VCaP (cell line): ENCODE data around the gene PITPNC1.
"Not testable (repeated sequence)": the region's sequence is repeated elsewhere in the genome, so short reads cannot be mapped to it uniquely, and the experiment has no call there.

ENCODE experiments used
- H3K27ac ChIP-seq: fragments of 450-650 bp; 2 replicates; pipeline ENCODE4 v1.5.1; 2017
- TF ChIP-seq, protein P1 (sequence below): fragments of 450-650 bp; conservative IDR thresholded peaks from 2 replicates; pipeline ENCODE4 v1.5.1; 2017; ENCODE audit warnings: mild to moderate bottlenecking, moderate library complexity

The PITPNC1 gene

DNA sequence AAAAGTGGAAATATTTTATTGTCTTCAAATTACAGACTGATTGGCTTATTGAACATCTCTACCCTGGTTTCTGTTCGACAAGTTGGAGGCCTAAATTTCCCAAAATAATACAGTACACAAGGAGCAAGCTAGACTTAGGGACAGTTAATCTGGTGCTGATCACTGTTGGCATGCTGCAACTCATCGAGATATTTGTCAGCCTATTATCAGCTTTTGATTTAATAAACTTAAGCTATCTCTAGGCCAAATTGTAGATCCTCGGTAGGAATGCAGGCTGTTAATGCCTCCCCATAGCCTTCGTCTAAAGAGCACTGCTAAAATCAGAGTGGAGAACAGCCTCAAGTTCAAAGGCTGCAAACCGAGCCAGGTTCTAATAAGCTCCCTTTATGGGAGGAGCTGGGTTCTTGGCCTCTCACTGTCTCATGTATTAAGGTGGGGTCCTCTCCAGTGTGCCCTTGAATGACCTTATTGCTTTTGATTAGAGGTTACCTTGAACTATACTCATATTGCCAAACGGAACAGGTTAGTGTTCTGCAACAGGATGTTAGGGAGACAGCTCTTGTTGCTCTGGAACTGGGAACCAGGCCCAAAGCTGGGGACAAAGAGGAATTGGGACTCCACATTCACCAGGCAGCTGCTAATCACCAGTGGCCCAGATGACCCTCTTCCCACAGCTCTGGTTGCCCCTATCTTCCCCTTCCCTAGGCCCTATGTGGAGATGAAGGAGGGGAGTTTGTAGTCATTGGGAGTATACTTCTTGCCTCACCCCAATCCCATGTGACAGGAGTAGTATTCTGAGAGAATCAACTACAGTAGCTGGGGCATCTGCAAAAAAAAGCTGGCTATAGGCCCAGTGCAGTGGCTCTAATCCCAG lies 271.2 kb downstream of the PITPNC1 start:
- H3K27ac ChIP-seq: no peak overlapping the region
- TF ChIP-seq, protein P1, sequence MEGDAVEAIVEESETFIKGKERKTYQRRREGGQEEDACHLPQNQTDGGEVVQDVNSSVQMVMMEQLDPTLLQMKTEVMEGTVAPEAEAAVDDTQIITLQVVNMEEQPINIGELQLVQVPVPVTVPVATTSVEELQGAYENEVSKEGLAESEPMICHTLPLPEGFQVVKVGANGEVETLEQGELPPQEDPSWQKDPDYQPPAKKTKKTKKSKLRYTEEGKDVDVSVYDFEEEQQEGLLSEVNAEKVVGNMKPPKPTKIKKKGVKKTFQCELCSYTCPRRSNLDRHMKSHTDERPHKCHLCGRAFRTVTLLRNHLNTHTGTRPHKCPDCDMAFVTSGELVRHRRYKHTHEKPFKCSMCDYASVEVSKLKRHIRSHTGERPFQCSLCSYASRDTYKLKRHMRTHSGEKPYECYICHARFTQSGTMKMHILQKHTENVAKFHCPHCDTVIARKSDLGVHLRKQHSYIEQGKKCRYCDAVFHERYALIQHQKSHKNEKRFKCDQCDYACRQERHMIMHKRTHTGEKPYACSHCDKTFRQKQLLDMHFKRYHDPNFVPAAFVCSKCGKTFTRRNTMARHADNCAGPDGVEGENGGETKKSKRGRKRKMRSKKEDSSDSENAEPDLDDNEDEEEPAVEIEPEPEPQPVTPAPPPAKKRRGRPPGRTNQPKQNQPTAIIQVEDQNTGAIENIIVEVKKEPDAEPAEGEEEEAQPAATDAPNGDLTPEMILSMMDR: no peak

DNA sequence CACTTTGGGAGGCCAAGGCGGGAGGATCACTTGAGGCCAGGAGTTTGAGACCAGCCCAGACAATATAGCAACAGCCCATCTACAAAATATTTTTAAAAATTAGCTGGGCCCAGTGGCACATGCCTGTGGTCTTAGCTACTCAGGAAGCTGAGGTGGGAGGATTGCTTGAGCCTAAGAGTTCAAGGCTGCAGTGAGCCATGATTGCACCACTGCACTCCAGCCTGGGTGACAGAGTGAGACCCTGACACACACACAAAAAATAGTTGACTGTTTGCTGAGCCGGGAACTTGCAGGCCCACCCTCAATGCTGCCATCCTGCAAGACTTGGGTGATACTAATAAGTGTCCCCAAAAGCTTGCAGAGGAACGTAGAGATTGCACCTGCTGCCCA lies 271.8 kb downstream of the PITPNC1 start:
- not testable (repeated sequence) for H3K27ac ChIP-seq

GRCh38 chr17:67649891-67650290 lies 272.8 kb downstream of the PITPNC1 start:
- TF ChIP-seq, protein P1: no peak
- H3K27ac ChIP-seq: no peak overlapping the region

DNA sequence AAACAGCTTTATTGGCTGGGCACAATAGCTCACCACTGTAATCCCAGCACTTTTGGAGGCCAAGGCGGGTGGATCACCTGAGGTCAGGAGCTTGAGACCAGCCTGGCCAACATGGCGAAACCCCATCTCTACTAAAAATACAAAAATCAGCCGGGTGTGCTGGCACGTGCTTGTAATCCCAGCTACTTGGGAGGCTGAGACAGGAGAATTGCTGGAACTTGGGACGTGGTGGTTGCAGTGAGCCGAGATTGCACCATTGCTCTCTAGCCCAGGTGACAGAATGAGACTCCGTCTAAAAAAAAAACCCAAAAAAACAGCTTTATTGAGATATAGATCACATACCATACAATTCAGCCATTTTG lies 274.1 kb downstream of the PITPNC1 start:
- not testable (repeated sequence) for H3K27ac ChIP-seq

- TF ChIP-seq, protein P1: no peak
- H3K27ac ChIP-seq: no peak overlapping the region
Measured at GRCh38 chr17:67652433-67652832, 275.4 kb downstream of the PITPNC1 start.

DNA sequence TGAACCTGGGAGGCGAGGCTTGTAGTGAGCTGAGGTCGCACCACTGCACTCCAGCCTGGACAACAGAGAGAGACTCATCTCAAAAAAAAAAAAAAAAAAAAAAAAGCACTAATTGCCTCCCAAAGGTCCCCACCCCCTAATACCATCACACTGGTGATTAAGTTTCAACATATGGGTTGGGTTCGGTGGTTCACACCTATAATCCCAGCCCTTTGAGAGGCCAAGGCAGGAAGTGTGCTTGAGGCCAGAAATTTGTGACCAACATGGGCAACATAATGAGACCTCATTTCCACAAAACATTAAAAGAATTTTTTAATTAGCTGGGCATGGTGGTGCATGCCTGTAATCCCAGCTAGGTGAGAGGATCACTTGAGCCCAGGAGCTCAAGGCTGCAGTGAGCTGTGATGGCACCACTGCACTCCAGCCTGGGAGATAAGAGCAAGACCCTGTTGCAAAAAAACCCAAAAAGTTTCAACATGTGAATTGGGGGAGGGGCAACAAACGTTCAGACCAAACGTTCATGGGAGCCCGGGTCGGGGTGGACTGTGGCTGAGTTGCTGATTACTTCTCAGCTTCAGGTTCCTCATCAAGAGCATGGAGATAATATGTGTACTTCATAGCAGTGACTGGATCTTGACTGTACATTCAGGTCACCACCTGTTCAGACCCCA lies 278.5 kb downstream of the PITPNC1 start:
- TF ChIP-seq, protein P1: no peak
- H3K27ac ChIP-seq: no peak overlapping the region

GRCh38 chr17:67656494-67657203 lies 279.6 kb downstream of the PITPNC1 start:
- TF ChIP-seq, protein P1: no peak
- no peak overlapping the region for H3K27ac ChIP-seq

GRCh38 chr17:67657596-67657995 lies 280.5 kb downstream of the PITPNC1 start:
- no peak overlapping the region for H3K27ac ChIP-seq
- TF ChIP-seq, protein P1: no peak
